T-cell (primary cell): ENCODE data around the gene THTPA. TPM values are rescaled to one million over a fixed set of nuclear protein-coding genes. Genes with fewer than 3 reads are reported as not detected.

Experiments used
- ATAC-seq, 4 experiments: fragments of 200-7000 bp in 3 of 4; fragments of 150-1000 bp in 1 of 4; cut with Tn5 transposase; replicated peaks in 1 of 4; 1 replicate in 3 of 4; 2 replicates in 1 of 4; pipeline ENCODE4 v1.10.0; 2021; ENCODE audit warnings: moderate library complexity in 3 of 4, mild to moderate bottlenecking in 2 of 4, moderate number of reproducible peaks in 1 of 4
- CTCF ChIA-PET, 2 donors: fragments of 300-600 bp; sonication (Branson Sonifier 250); formaldehyde crosslinking; loops; one replicate each; lab custom pipeline; 2022; ENCODE audit warnings: antibody characterized with exemption in 2 of 2; lab: Charles Lee
- POLR2A ChIA-PET, 2 donors: fragments of 300-600 bp; sonication (Branson Sonifier 250); formaldehyde crosslinking; loops; one replicate each; lab custom pipeline; 2022; ENCODE audit warnings: antibody characterized with exemption in 2 of 2; lab: Charles Lee
- DNase-seq, 35 experiments: peaks; one replicate each; pipeline versions ENCODE4 v3.0.0 to v3.0.0-alpha.2; 2013 to 2023
- H3K27ac ChIP-seq: one replicate; pipeline ENCODE4 v1.5.1; 2013; ENCODE audit warnings: low read length
- H3K27me3 ChIP-seq, 2 experiments: replicated peaks in 1 of 2; 1 replicate in 1 of 2; 2 replicates in 1 of 2; pipeline versions ENCODE4 v1.6.1 to v1.7.0; 2013; ENCODE audit warnings: low read length in 1 of 2, mixed read lengths in 1 of 2; ENCODE audit not compliant: control insufficient read depth in 2 of 2, insufficient read depth in 2 of 2; ENCODE audit errors: extremely low read depth in 1 of 2
- H3K36me3 ChIP-seq, 2 donors: 1 replicate in 1 of 2; 2 replicates in 1 of 2; pipeline versions ENCODE4 v1.6.1 to v1.7.0; 2013; ENCODE audit warnings: low read length in 1 of 2; ENCODE audit not compliant: control insufficient read depth in 2 of 2, insufficient read depth in 1 of 2; ENCODE audit errors: extremely low read depth in 1 of 2
- H3K4me1 ChIP-seq, 2 experiments: 1 replicate in 1 of 2; 2 replicates in 1 of 2; pipeline versions ENCODE4 v1.6.1 to v1.7.0; 2013; ENCODE audit warnings: low read length in 2 of 2, mixed read lengths in 1 of 2; ENCODE audit not compliant: insufficient read depth in 2 of 2, control insufficient read depth in 1 of 2; ENCODE audit errors: extremely low read depth in 1 of 2
- H3K4me3 ChIP-seq, 2 donors: 1 replicate in 1 of 2; 2 replicates in 1 of 2; pipeline versions ENCODE4 v1.5.1 to v1.7.0; 2013; ENCODE audit warnings: mild to moderate bottlenecking in 2 of 2, low read length in 1 of 2, moderate library complexity in 1 of 2; ENCODE audit not compliant: control insufficient read depth in 1 of 2; ENCODE audit errors: extremely low read depth in 1 of 2
- H3K9me3 ChIP-seq: 2 replicates; pipeline ENCODE4 v1.7.0; 2013
- H3K27ac Mint-ChIP-seq, 2 donors: one replicate each; pipeline ENCODE4 v1.8.0; 2020 to 2021; ENCODE audit warnings: mild to moderate bottlenecking in 2 of 2, mixed read lengths in 2 of 2
- H3K27me3 Mint-ChIP-seq, 2 donors: one replicate each; pipeline ENCODE4 v1.8.0; 2021 to 2022; ENCODE audit warnings: mixed read lengths in 2 of 2
- H3K36me3 Mint-ChIP-seq: one replicate; pipeline ENCODE4 v1.8.0; 2021; ENCODE audit warnings: mixed read lengths
- H3K4me1 Mint-ChIP-seq, 3 donors: one replicate each; pipeline ENCODE4 v1.8.0; 2020 to 2022; ENCODE audit warnings: mixed read lengths in 3 of 3, mild to moderate bottlenecking in 1 of 3
- H3K4me3 Mint-ChIP-seq, 3 donors: one replicate each; pipeline ENCODE4 v1.8.0; 2020 to 2022; ENCODE audit warnings: mild to moderate bottlenecking in 3 of 3, mixed read lengths in 3 of 3, moderate library complexity in 3 of 3
- H3K9me3 Mint-ChIP-seq, 3 donors: one replicate each; pipeline ENCODE4 v1.8.0; 2020 to 2022; ENCODE audit warnings: mixed read lengths in 3 of 3
- WGBS: methylation state at CpG from one replicate; pipeline ENCODE4 v1.1.5; 2013; ENCODE audit warnings: missing lambda C conversion rate; ENCODE audit not compliant: insufficient coverage; 5-methylcytosine and 5-hydroxymethylcytosine counted together
- total RNA-seq, 35 experiments: library from RNA in 6 of 35; stranded (reverse) in 6 of 35; fragments of 120-200 nt in 1 of 35; gene quantifications; one replicate each; pipeline versions ENCODE4 v1.2.1 to v1.2.4 and lab custom pipeline; 2013 to 2026

THTPA gene
- total RNA-seq, 5 donors from 2014 or later (not counting 1 experiment from before 2014, with no cell fraction given): 13.3 to 26.4 (median 20.5) TPM

- DNase-seq (peak in 1 of 35 experiments; percentile 9), ATAC-seq (peak in 1 of 4 experiments; percentile 35)
- ChIA-PET POLR2A (interaction anchor here (0.5 to 0.6 kb wide), 2 partner anchors 49 to 417 kb away, joined by 3 to 5 read pairs; no protein-coding TSS in a partner anchor), CTCF (interaction anchor here in 1 of 2 donors (0.6 kb wide), 2 partner anchors 19 to 344 kb away, joined by 3 to 7 read pairs; no protein-coding TSS in a partner anchor)
- Mint-ChIP-seq H3K27me3 (peaks cover 50 to 59% of the 10 kb centered on the region in 2 donors), H3K9me3 (no peaks in the 10 kb centered on the region), H3K27ac (no peak overlapping the region), H3K4me1 (peaks cover 18 to 27% (median 19%) of the 10 kb centered on the region in 3 donors), H3K4me3 (peak overlapping the region in 1 of 3 donors; percentile 80), H3K36me3 (peaks cover 3% of the 10 kb centered on the region)
- no peak overlapping the region for H3K4me3 ChIP-seq
- peaks cover 0 to 23% of the 10 kb centered on the region in 2 experiments for H3K4me1 ChIP-seq
- peaks cover 16 to 66% of the 10 kb centered on the region in 2 experiments for H3K27me3 ChIP-seq
- H3K27ac ChIP-seq: no peak overlapping the region
- H3K36me3 ChIP-seq: no peaks in the 10 kb centered on the region
- H3K9me3 ChIP-seq: no peaks in the 10 kb centered on the region
- WGBS: 8% methylated on average over 2 of the region's 24 CpGs
Observed at GRCh38 chr14:23577710-23578392, 21.8 kb downstream of the THTPA start.

DNA sequence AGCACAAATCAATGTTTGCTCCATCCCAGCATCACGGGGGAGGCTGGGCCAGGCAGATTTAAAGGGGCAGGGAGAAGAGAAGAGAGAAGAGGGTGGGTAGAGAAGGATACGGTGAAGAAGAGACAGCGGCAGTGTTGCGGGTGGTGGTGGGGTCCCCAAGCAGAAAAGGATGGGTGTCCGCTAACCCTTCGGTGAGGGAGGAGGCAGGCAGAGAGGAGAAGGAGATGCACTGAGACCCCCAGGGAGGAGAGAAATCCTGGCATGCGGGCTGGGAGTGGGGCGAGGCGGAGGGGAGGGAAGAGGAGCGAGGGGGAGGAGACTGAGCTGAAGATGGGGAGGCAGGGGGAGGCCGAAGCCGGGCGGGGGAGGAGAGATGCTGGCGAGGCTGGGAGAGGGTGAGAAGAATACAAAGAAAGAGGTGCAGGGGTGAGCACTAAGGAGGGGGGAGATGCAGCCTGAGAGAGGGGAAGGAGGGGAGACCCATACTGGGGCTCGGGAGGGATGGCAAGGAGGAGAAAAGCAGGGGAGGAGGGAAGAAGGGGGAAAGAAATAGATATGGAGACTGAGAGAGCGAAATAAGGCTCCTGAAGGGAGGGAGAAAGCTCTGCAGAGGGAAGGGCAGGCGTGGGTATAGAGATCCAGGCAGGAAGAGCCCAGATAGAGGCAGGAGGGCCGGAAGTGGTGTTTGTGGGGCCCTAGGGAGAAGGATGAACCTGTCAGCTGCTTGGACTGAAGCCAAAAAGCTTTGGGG lies 22.7 kb downstream of the THTPA start, which contains the start of gene JPH4:
Gene JPH4 (minus strand): TSS at position 231 of the 751 bp plus-strand sequence. CDS start 1,337 bp downstream, outside the sequence.
- DNase-seq (peak in 2 of 35 experiments; percentile 4 to 5), ATAC-seq (no peak)
- Mint-ChIP-seq H3K4me1 (peaks cover 18 to 25% (median 19%) of the 10 kb centered on the region in 3 donors), H3K4me3 (peak within 1 kb of the TSS in 1 of 3 donors; percentile 80), H3K27me3 (peaks cover 48 to 52% of the 10 kb centered on the region in 2 donors), H3K36me3 (peaks cover 3% of the 10 kb centered on the region), H3K9me3 (no peaks in the 10 kb centered on the region), H3K27ac (no peak within 1 kb of the TSS)
- H3K27ac ChIP-seq: no peak within 1 kb of the TSS
- peaks cover 0 to 23% of the 10 kb centered on the region in 2 experiments for H3K4me1 ChIP-seq
- H3K27me3 ChIP-seq: peaks cover 16 to 58% of the 10 kb centered on the region in 2 experiments
- no peaks in the 10 kb centered on the region for H3K9me3 ChIP-seq
- POLR2A ChIA-PET: interaction anchor here in 1 of 2 donors (0.7 kb wide), 1 partner anchor 635 kb away, joined by 4 read pairs; no protein-coding TSS in a partner anchor
- CTCF ChIA-PET: interaction anchor here (0.6 to 1.1 kb wide), 3 partner anchors 10 to 343 kb away, joined by 3 to 7 read pairs (median 7); no protein-coding TSS in a partner anchor
- WGBS: 44% methylated on average over 17 of the region's 18 CpGs
- H3K4me3 ChIP-seq: no peak within 1 kb of the TSS
- no peaks in the 10 kb centered on the region for H3K36me3 ChIP-seq

DNA sequence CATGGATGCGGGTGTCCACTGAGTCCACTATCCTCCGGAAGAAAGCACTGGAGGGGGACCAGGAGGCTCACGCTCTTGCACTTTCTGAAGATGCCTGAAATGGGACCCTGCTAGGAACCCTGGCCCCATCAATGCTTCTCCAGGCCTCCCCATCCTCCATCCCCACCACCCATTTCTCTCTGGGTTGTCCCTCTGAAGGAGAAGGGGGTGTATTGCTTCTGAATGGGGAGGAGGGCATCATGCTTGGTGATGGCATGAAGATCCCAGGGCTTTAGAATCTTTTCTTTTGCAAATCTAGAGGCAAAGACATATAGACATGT lies 23.2 kb downstream of the THTPA start:
- H3K36me3 Mint-ChIP-seq: peaks cover 3% of the 10 kb centered on the region
- ATAC-seq (no peak), DNase-seq (no peak)
- peaks cover 53 to 56% of the 10 kb centered on the region in 2 donors for H3K27me3 Mint-ChIP-seq
- no peaks in the 10 kb centered on the region for H3K9me3 Mint-ChIP-seq
- peaks cover 16 to 55% of the 10 kb centered on the region in 2 experiments for H3K27me3 ChIP-seq
- WGBS: 81% methylated on average over 2 of the region's 3 CpGs
- H3K4me1 Mint-ChIP-seq: peaks cover 18 to 25% (median 19%) of the 10 kb centered on the region in 3 donors
- POLR2A ChIA-PET: no interaction called here
- H3K4me3 ChIP-seq: no peak overlapping the region
- CTCF ChIA-PET: interaction anchor here (1.0 to 1.1 kb wide), 2 partner anchors 10 to 11 kb away, joined by 3 to 7 read pairs; no protein-coding TSS in a partner anchor
- no peaks in the 10 kb centered on the region for H3K36me3 ChIP-seq
- no peaks in the 10 kb centered on the region for H3K9me3 ChIP-seq
- H3K27ac ChIP-seq: no peak overlapping the region
- no peak overlapping the region for H3K27ac Mint-ChIP-seq
- peaks cover 0 to 23% of the 10 kb centered on the region in 2 experiments for H3K4me1 ChIP-seq
- peak overlapping the region in 1 of 3 donors; percentile 80 for H3K4me3 Mint-ChIP-seq

DNA sequence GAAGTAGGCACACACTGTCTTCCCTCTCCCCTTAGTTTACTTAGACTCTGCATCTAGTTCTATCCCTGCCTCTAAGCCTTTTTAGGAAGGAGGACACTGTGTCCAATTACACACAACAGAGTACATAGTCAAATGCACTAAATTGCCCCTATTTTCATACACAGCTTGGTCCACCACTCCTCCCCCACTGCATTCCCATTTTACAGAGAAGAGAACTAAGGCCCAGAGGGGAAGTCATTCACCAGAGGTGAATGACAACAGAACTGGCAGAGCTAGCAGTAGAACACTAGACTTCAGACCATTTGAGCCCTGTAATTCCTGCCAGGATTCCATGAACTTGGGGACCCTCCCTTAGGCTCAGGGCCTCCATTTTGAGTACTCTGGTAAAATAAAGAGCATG lies 23.7 kb downstream of the THTPA start:
- ChIA-PET POLR2A (no interaction called here), CTCF (interaction anchor here (1.0 to 1.1 kb wide), 2 partner anchors 9 to 11 kb away, joined by 3 to 7 read pairs; no protein-coding TSS in a partner anchor)
- H3K9me3 Mint-ChIP-seq: no peaks in the 10 kb centered on the region
- no peak overlapping the region for H3K4me3 ChIP-seq
- no peak overlapping the region for H3K27ac Mint-ChIP-seq
- DNase-seq: no peak
- no peaks in the 10 kb centered on the region for H3K9me3 ChIP-seq
- H3K4me3 Mint-ChIP-seq: no peak overlapping the region
- peaks cover 16 to 52% of the 10 kb centered on the region in 2 experiments for H3K27me3 ChIP-seq
- H3K4me1 ChIP-seq: peaks cover 0 to 23% of the 10 kb centered on the region in 2 experiments
- peaks cover 53 to 57% of the 10 kb centered on the region in 2 donors for H3K27me3 Mint-ChIP-seq
- no peak overlapping the region for H3K27ac ChIP-seq
- H3K4me1 Mint-ChIP-seq: peaks cover 18 to 25% (median 19%) of the 10 kb centered on the region in 3 donors
- peaks cover 3% of the 10 kb centered on the region for H3K36me3 Mint-ChIP-seq
- H3K36me3 ChIP-seq: no peaks in the 10 kb centered on the region
- no peak for ATAC-seq

DNA sequence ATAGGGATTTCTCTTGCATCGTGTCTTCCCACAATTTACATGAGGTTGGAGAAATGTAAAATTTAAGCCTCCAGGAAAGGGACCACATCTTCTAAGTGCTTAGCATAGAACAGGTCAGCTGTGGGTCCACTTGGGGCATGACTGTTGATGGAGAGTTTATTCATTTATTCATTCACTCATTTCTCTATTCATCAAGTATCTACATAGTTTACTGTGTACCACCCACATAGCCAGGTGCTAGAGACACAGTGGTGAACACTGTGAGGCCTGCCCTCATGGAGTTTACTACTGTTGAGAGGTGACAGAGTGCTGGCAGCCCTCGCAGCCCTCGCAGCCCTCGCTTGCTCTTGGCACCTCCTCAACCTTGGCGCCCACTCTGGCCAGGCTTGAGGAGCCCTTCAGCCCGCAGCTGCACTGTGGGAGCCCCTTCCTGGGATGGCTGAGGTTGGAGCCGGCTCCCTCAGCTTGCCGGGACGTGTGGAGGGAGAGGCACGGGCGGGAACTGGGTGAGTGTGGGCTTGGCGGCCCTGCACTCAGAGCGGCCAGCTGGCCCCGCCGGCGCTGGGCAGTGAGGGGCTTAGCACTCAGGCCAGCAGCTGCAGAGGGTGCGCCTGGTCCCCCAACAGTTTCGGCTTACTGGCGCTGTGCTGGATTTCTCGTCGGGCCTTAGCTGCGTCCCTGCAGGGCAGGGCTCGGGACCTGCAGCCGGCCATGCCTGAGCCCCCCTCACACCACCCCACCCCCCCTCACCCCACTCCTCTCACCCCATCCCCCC lies 24.3 kb downstream of the THTPA start:
- H3K9me3 Mint-ChIP-seq: no peaks in the 10 kb centered on the region
- Histone ChIP-seq H3K27me3 (peaks cover 11 to 48% of the 10 kb centered on the region in 2 experiments), H3K4me1 (peaks cover 0 to 23% of the 10 kb centered on the region in 2 experiments), H3K36me3 (no peaks in the 10 kb centered on the region), H3K9me3 (no peaks in the 10 kb centered on the region), H3K27ac (no peak overlapping the region), H3K4me3 (no peak overlapping the region)
- no peak for DNase-seq
- POLR2A ChIA-PET: no interaction called here
- H3K4me1 Mint-ChIP-seq: peaks cover 16 to 21% (median 19%) of the 10 kb centered on the region in 3 donors
- no peaks in the 10 kb centered on the region for H3K36me3 Mint-ChIP-seq
- 94% methylated on average over 15 of the region's 24 CpGs for WGBS
- H3K27me3 Mint-ChIP-seq: peaks cover 48 to 52% of the 10 kb centered on the region in 2 donors
- H3K4me3 Mint-ChIP-seq: no peak overlapping the region
- no peak overlapping the region for H3K27ac Mint-ChIP-seq
- no peak for ATAC-seq
- CTCF ChIA-PET: interaction anchor here in 1 of 2 donors (1.1 kb wide), 1 partner anchor 9 kb away, joined by 3 read pairs; no protein-coding TSS in a partner anchor
